ENCODE results near the gene RAD51B.

GRCh38 chr14:68404146-68404527, 584.6 kb downstream of the RAD51B start:
- TF ChIP-seq POLR2AphosphoS5 (IDR thresholded peaks at IDR 0.05; ENCODE audit: insufficient read depth in 1 of 2, low read depth in 1 of 2): no peak
- no peak for TF ChIP-seq CTCF (IDR thresholded peaks at IDR 0.05)
- no peak for TF ChIP-seq POLR2A (IDR thresholded peaks at IDR 0.05)

All from vagina (tissue), 2 donors.